Adrenal gland (tissue), 12 donors: Measurements from ENCODE around the gene B9D2. TPM values are rescaled to one million over a fixed set of nuclear protein-coding genes. Genes with fewer than 3 reads are reported as not detected.
A peak's percentile ranks its signal among the peaks of the same experiment; 100 is the strongest.

ENCODE experiments used
- DNase-seq, 7 donors: peaks; one replicate each; pipeline ENCODE4 v3.0.0-alpha.2; 2019 to 2020
- H3K27ac ChIP-seq, 5 donors: fragments of 200-600 bp; sonication (generic) in 4 of 5; 1 replicate in 3 of 5; 2 replicates in 2 of 5; pipeline versions ENCODE4 v1.5.1 to v1.8.0; 2016 to 2020; ENCODE audit warnings: mild to moderate bottlenecking in 1 of 5
- H3K27me3 ChIP-seq: fragments of 200-600 bp; 2 replicates; pipeline ENCODE4 v1.8.0; 2021
- H3K36me3 ChIP-seq, 2 donors: fragments of 200-600 bp; replicated peaks in 1 of 2; 1 replicate in 1 of 2; 2 replicates in 1 of 2; pipeline versions ENCODE4 v1.5.1 to v1.8.0; 2018 to 2022
- H3K4me1 ChIP-seq, 2 donors: fragments of 200-600 bp; replicated peaks in 1 of 2; 1 replicate in 1 of 2; 2 replicates in 1 of 2; pipeline versions ENCODE4 v1.5.1 to v1.8.0; 2018 to 2021
- H3K4me3 ChIP-seq, 4 donors: fragments of 200-600 bp; sonication (generic) in 3 of 4; one replicate each; pipeline ENCODE4 v1.5.1; 2016 to 2018
- H3K9me3 ChIP-seq, 3 donors: fragments of 200-600 bp; sonication (generic) in 1 of 3; replicated peaks in 1 of 3; 1 replicate in 2 of 3; 2 replicates in 1 of 3; pipeline versions ENCODE4 v1.5.1 to v1.8.0; 2016 to 2021
- POLR2A ChIP-seq, 2 donors: fragments of 450-650 bp; IDR thresholded peaks; one replicate each; pipeline ENCODE4 v1.6.1; 2017; ENCODE audit warnings: antibody characterized with exemption in 2 of 2, mild to moderate bottlenecking in 2 of 2, moderate library complexity in 1 of 2
- WGBS, 4 donors: extraction: QIAGEN DNeasy Blood & Tissue Kit in 2 of 4; methylation state at CpG; one replicate each; pipeline versions ENCODE4 v1.1.5 to v1.1.7; 2013 to 2017; 5-methylcytosine and 5-hydroxymethylcytosine counted together
- intact Hi-C, 2 donors: fragments of 100-400 bp; cut with DNase I; formaldehyde crosslinking; loops; one replicate each; pipeline versions ENCODE4 v1.14.1 to v1.15.0; 2022 to 2023
- polyA plus RNA-seq, 3 donors: library from polyadenylated mRNA; stranded (reverse); fragments of 200-250 nt in 2 of 3; fragments of 350-450 nt in 1 of 3; fragmentation: Illumina TruSeq in 1 of 3; extraction: RNeasy Lipid Tissue Mini Kit (QIAGEN cat#74804) in 1 of 3; gene quantifications; one replicate each; pipeline ENCODE4 v1.2.3, GENCODE V29; 2013 to 2014
- total RNA-seq, 9 donors: library from RNA; depleted of rRNA in 4 of 9; stranded (reverse); fragments of >200 nt in 4 of 9; fragments of 120-200 nt in 1 of 9; fragmentation: NEBNext Ultra II Directional in 1 of 9; extraction: Animal tissue kit (Norgen Biotek cat#: 25700) in 1 of 9; gene quantifications; one replicate each; pipeline versions ENCODE4 v1.1.0 to v1.2.4, GENCODE V29; 2013 to 2023
- TF ChIP-seq, protein P1 (sequence below), 6 experiments: fragments of 450-650 bp in 4 of 6; fragments of 200-600 bp in 2 of 6; sonication (generic) in 1 of 6; IDR thresholded peaks; 1 replicate in 5 of 6; 2 replicates in 1 of 6; pipeline versions ENCODE4 v1.5.1 to v1.8.0; 2016 to 2021; ENCODE audit warnings: antibody characterized with exemption in 6 of 6, mild to moderate bottlenecking in 2 of 6, moderate library complexity in 1 of 6
- donor health status: healthy with polysubstance abuse.
- donor health status: Bipolar disorder and iron deficiency.
- donor health status: DM: yes; HTN: yes; CAD: no.
- donor health status: DM: no; HTN: no; CAD: no.
- donor health status: DM: no; HTN: no; CAD: no.
- donor health status: DM: yes; HTN: yes; CAD: no.

The B9D2 gene
- total and polyA plus RNA-seq, 12 donors = 2.7 to 16.8 (median 10.8) TPM

DNA sequence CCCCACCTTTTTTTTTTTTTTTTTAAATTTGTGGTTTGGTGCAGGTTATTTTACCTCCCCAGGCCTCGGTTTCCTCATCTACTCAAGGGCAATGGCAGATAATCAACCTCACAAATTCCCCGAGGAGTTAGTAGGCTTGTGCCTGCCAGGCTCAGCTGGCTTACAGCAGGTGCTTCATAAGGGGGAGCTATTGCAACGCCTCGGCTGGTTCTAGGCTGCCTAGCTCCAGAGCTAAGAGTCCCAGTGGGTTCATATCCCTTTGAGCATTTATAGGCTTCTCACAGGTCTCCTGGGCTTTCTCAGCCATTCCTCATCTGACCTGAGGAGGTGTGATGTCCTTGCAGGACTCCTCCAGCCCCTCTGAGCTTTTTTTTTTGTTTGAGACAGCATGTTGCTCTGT is 44.3 kb upstream of the B9D2 start:
- TF ChIP-seq POLR2A (IDR thresholded peaks at IDR 0.05) = no peak
- TF ChIP-seq, protein P1, sequence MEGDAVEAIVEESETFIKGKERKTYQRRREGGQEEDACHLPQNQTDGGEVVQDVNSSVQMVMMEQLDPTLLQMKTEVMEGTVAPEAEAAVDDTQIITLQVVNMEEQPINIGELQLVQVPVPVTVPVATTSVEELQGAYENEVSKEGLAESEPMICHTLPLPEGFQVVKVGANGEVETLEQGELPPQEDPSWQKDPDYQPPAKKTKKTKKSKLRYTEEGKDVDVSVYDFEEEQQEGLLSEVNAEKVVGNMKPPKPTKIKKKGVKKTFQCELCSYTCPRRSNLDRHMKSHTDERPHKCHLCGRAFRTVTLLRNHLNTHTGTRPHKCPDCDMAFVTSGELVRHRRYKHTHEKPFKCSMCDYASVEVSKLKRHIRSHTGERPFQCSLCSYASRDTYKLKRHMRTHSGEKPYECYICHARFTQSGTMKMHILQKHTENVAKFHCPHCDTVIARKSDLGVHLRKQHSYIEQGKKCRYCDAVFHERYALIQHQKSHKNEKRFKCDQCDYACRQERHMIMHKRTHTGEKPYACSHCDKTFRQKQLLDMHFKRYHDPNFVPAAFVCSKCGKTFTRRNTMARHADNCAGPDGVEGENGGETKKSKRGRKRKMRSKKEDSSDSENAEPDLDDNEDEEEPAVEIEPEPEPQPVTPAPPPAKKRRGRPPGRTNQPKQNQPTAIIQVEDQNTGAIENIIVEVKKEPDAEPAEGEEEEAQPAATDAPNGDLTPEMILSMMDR (IDR thresholded peaks at IDR 0.05) = no peak
- no peak overlapping the region for H3K27ac ChIP-seq

DNA sequence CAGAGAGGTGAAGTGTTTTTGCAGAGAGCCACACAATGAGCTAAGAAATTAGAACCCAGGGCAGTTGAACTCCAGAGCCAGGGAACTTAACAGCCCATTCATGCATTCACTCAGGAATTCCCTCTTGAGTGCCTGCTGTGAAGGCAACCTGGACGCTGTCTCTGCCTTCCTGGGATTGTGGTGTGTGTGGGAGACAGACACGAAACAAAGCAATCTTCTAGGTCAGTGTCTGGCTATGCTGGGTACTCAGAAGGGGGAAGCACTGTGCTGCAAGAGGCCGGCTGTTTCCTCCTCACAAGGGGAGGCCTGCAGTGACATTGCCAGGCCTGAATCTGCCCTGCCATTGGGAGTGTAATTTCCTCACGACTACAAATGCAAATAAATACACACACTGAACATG is 43.3 kb upstream of the B9D2 start:
- no peak for TF ChIP-seq POLR2A (IDR thresholded peaks at IDR 0.05)
- TF ChIP-seq, protein P1 (IDR thresholded peaks at IDR 0.05) = no peak
- H3K4me3 ChIP-seq = no peak overlapping the region
- 53 to 84% (median 70%) methylated on average over 4 of the region's 4 CpGs for WGBS, 4 donors

More for the DNA sequence above, 44.3 kb upstream of the B9D2 start:
- peaks cover 0 to 20% of the 10 kb centered on the region in 2 donors for H3K36me3 ChIP-seq
- intact Hi-C loops = no loop called here
- 72 to 92% (median 83%) methylated on average over 4 of the region's 4 CpGs for WGBS, 4 donors
- H3K27me3 ChIP-seq = no peaks in the 10 kb centered on the region
- H3K9me3 ChIP-seq = no peaks in the 10 kb centered on the region
- H3K4me3 ChIP-seq = no peak overlapping the region
- DNase-seq = no peak
- peaks cover 14 to 26% of the 10 kb centered on the region in 2 donors for H3K4me1 ChIP-seq

DNA sequence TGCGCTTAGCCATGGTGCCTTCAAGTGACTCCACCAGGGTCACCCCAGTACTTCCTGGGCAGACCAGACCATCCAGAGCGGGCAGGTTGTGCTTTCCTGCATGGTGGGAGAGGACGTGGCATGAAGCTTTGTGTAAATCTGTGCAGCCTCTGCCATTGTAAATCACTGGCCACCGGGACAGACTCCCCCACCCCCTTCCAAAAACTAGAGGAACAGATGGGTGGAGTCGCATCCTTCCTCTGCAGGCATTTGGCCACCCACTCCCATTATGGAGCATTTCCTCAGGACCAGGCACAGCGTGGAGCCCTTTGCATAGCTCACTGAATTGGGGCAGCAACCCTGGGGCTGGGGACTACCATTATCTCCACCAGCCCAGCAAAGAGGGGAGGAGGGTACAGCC is 41.8 kb upstream of the B9D2 start:
- 68 to 82% (median 76%) methylated on average over 4 to 6 of the region's 6 CpGs for WGBS, 4 donors
- Histone ChIP-seq H3K27me3 (no peaks in the 10 kb centered on the region), H3K4me1 (peaks cover 10 to 20% of the 10 kb centered on the region in 2 donors), H3K9me3 (no peaks in the 10 kb centered on the region), H3K36me3 (peaks cover 0 to 4% of the 10 kb centered on the region in 2 donors), H3K27ac (no peak overlapping the region), H3K4me3 (no peak overlapping the region)
- TF ChIP-seq, protein P1 (IDR thresholded peaks at IDR 0.05) = no peak
- no peak for TF ChIP-seq POLR2A (IDR thresholded peaks at IDR 0.05)
- DNase-seq = no peak
- intact Hi-C loops = no loop called here

More for the DNA sequence above, 43.3 kb upstream of the B9D2 start:
- Histone ChIP-seq H3K36me3 (peaks cover 0 to 14% of the 10 kb centered on the region in 2 donors), H3K27me3 (no peaks in the 10 kb centered on the region), H3K27ac (no peak overlapping the region), H3K9me3 (no peaks in the 10 kb centered on the region), H3K4me1 (peaks cover 14 to 26% of the 10 kb centered on the region in 2 donors)
- intact Hi-C loops = no loop called here
- DNase-seq = peak in 2 of 7 donors; percentile 29 to 38

DNA sequence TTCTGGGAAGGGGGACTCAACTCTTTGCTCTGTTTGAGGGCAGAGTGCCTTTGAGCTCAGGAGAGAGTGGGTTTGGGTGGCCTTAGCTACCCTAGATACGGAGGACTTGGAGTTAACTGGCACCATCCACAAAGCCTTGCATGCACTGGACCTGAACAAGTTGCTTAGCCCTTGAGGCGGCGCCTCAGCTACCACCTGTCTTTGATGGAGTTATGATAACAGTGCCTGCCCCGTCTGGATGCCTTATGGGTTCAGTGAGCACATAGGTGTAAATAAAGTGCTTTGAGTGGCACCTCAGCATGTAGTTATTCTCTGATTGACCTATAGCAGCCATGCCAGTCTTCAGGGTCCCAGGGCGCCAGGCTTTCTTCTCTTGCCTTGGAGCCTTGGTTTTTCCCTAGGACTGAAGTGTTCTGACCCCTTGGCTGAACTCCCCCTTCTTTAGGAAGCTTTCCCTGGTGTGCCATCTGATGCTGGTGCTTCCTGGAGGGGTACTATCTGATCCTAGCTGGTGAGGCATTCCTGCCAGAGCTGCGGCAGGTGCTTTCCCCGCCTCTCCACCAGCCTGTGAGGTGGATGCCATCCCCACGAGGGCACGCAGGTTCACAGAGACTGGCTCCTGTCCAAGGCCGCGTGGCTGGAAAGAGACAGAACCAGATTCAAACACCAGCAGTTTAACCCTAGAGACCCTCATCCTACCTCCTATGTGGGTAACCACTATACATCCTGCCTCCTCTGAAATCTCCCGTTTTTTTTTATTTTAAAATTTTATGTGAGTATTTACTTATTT is 39.4 kb upstream of the B9D2 start:
- WGBS, 4 donors = 54 to 73% (median 66%) methylated on average over 8 to 12 of the region's 12 CpGs

More for the DNA sequence above, 39.4 kb upstream of the B9D2 start:
- H3K27me3 ChIP-seq = no peaks in the 10 kb centered on the region
- H3K27ac ChIP-seq = no peak overlapping the region
- no peaks in the 10 kb centered on the region for H3K9me3 ChIP-seq
- DNase-seq = no peak
- no peak for TF ChIP-seq POLR2A (IDR thresholded peaks at IDR 0.05)
- TF ChIP-seq, protein P1 (IDR thresholded peaks at IDR 0.05) = no peak
- intact Hi-C loops = no loop called here
- H3K4me1 ChIP-seq = peaks cover 7 to 16% of the 10 kb centered on the region in 2 donors
- H3K4me3 ChIP-seq = no peak overlapping the region
- no peaks in the 10 kb centered on the region for H3K36me3 ChIP-seq
